HepG2 (cell line): ENCODE data around the gene HTD2. TPM values are rescaled to one million over a fixed set of nuclear protein-coding genes. Genes with fewer than 3 reads are reported as not detected.

Experiments used
- AKAP8 ChIP-seq: sonication (generic); formaldehyde crosslinking; IDR thresholded peaks from 2 replicates; pipeline ENCODE4 v1.5.1; 2020; ENCODE audit warnings: mild to moderate bottlenecking, missing genetic modification reagents
- EEA1 ChIP-seq: sonication (generic); formaldehyde crosslinking; IDR thresholded peaks from 2 replicates; pipeline ENCODE4 v1.5.1; 2020; ENCODE audit warnings: mild to moderate bottlenecking, missing genetic modification reagents, borderline replicate concordance
- EP300 ChIP-seq, 3 experiments: sonication (generic) in 1 of 3; formaldehyde crosslinking in 1 of 3; IDR thresholded peaks; 2 replicates each; pipeline versions ENCODE4 v1.5.1 to v1.6.1; 2011 to 2020; ENCODE audit warnings: low read depth in 2 of 3, low read length in 2 of 3, borderline replicate concordance in 1 of 3, improper control_type of control experiment in 1 of 3, mild to moderate bottlenecking in 1 of 3, missing genetic modification reagents in 1 of 3, moderate library complexity in 1 of 3
- FOXM1 ChIP-seq: sonication (generic); formaldehyde crosslinking; IDR thresholded peaks from 2 replicates; pipeline ENCODE4 v1.5.0; 2020; ENCODE audit warnings: missing genetic modification reagents
- HNF4G ChIP-seq, 2 experiments: sonication (generic) in 1 of 2; formaldehyde crosslinking in 1 of 2; IDR thresholded peaks; 2 replicates each; pipeline versions ENCODE4 v1.4.0 to v1.6.1; 2011 to 2020; ENCODE audit warnings: borderline replicate concordance in 2 of 2, low read depth in 2 of 2, mild to moderate bottlenecking in 2 of 2, low read length in 1 of 2, missing genetic modification reagents in 1 of 2, moderate library complexity in 1 of 2
- SKI ChIP-seq: fragments of 450-650 bp; IDR thresholded peaks from one replicate; pipeline ENCODE4 v1.6.1; 2018; ENCODE audit warnings: mild to moderate bottlenecking; ENCODE audit not compliant: partially characterized antibody
- ZBTB21 ChIP-seq: sonication (generic); formaldehyde crosslinking; IDR thresholded peaks from 2 replicates; pipeline ENCODE4 v1.4.0; 2020; ENCODE audit warnings: missing genetic modification reagents
- ZNF616 ChIP-seq: sonication (generic); formaldehyde crosslinking; IDR thresholded peaks from 2 replicates; pipeline ENCODE4 v1.5.0; 2020; ENCODE audit warnings: low read depth, mild to moderate bottlenecking, missing genetic modification reagents
- ZNF644 ChIP-seq: IDR thresholded peaks from 2 replicates; pipeline ENCODE4 v1.6.1; 2016; ENCODE audit warnings: low read depth
- ZNF678 ChIP-seq: sonication (generic); formaldehyde crosslinking; IDR thresholded peaks from 2 replicates; pipeline ENCODE4 v1.4.0; 2020; ENCODE audit warnings: mild to moderate bottlenecking, missing genetic modification reagents
- ZNF777 ChIP-seq: sonication (generic); formaldehyde crosslinking; IDR thresholded peaks from 2 replicates; pipeline ENCODE4 v1.4.0; 2020; ENCODE audit warnings: missing genetic modification reagents
- ZSCAN30 ChIP-seq: sonication (generic); formaldehyde crosslinking; IDR thresholded peaks from 2 replicates; pipeline ENCODE4 v1.5.0; 2020; ENCODE audit warnings: mild to moderate bottlenecking, missing genetic modification reagents
- polyA plus RNA-seq, 8 experiments: library from polyadenylated mRNA; depleted of rRNA in 3 of 8; stranded (reverse) in 7 of 8; unstranded in 1 of 8; fragments of >200 nt; fragmentation: Illumina TruSeq in 4 of 8; extraction: Trizol in 4 of 8; gene quantifications; 2 replicates each; pipeline versions ENCODE4 v1.2.1 to v1.2.3, GENCODE V29; 2011 to 2016; ENCODE audit warnings: low read depth in 4 of 8, missing spikeins in 1 of 8, mixed read lengths in 1 of 8; ENCODE audit not compliant: insufficient read depth in 1 of 8
- total RNA-seq, 5 experiments: library from RNA; depleted of rRNA; stranded (reverse); fragments of >200 nt; fragmentation: Illumina TruSeq; extraction: Trizol; gene quantifications; 2 replicates each; pipeline ENCODE4 v1.2.3, GENCODE V29; 2016; ENCODE audit warnings: low read depth in 1 of 5
- TF ChIP-seq, protein P1 (sequence below): sonication (generic); formaldehyde crosslinking; IDR thresholded peaks from 2 replicates; pipeline ENCODE4 v1.5.1; 2020; ENCODE audit warnings: mild to moderate bottlenecking, missing genetic modification reagents
- TF ChIP-seq, protein P2 (sequence below): sonication (generic); formaldehyde crosslinking; IDR thresholded peaks from 2 replicates; pipeline ENCODE4 v1.5.1; 2020; ENCODE audit warnings: mild to moderate bottlenecking, missing genetic modification reagents, borderline replicate concordance
- TF ChIP-seq, protein P3 (sequence below), 2 experiments: fragments of 450-650 bp in 1 of 2; sonication (generic) in 1 of 2; formaldehyde crosslinking; IDR thresholded peaks; 2 replicates each; pipeline versions ENCODE4 v1.5.0 to v1.8.0; 2020 to 2022; ENCODE audit warnings: mild to moderate bottlenecking in 1 of 2, missing genetic modification reagents in 1 of 2

HTD2 gene
- total and polyA plus RNA-seq, 2 of the 13 experiments (the other 11 are each of a cell fraction or from before 2014, with no cell fraction given) = 8.6 to 13.7 TPM

DNA sequence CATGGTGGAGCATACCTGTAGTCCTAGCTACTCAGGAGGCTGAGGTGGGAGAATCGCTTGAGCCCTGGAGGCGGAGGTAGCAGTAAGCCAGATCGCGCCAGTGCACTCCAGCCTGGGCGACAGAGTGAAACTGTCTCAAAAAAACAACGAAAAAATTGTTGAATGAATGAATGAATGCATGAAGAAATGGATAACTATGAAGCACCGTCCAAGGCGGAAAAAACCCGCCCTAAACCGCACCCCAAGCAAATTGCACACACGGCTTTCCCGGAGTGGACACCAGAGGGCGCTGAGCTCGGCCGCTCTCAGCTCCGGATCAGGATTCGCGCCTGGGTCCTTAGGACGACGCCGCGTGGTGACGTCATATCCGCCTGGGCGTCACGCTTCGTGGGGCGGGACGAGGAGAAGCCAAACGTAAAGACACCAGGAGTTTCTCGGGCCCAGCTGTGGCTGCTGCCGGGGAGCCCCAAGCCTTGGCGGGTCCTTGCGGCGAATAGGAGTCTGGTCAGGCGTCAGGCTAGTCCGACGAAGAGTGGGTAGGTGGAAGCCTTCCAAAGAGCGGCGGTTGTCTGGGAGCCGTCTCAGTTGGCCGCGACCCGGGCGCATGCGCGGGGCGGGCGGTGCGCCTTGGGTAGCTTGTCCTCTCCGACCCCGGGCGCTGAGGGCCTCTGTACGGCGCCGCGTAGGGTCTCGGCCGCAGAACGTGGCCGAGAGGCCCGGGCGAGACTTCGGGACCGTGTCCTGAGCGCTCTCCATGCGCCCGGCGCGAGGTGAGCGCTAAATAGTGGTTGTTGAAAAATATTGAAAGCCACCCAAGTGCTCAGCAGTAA lies at the start of gene HTD2, which contains the start of gene RPP14 (continued):
- TF ChIP-seq ZBTB21 (CRISPR knock-in tag) = peak; percentile 86
- 0 out of 2 replicates have a peak, but pooled peaks have one; percentile 45 for TF ChIP-seq AKAP8 (CRISPR knock-in tag)
- TF ChIP-seq, protein P1, sequence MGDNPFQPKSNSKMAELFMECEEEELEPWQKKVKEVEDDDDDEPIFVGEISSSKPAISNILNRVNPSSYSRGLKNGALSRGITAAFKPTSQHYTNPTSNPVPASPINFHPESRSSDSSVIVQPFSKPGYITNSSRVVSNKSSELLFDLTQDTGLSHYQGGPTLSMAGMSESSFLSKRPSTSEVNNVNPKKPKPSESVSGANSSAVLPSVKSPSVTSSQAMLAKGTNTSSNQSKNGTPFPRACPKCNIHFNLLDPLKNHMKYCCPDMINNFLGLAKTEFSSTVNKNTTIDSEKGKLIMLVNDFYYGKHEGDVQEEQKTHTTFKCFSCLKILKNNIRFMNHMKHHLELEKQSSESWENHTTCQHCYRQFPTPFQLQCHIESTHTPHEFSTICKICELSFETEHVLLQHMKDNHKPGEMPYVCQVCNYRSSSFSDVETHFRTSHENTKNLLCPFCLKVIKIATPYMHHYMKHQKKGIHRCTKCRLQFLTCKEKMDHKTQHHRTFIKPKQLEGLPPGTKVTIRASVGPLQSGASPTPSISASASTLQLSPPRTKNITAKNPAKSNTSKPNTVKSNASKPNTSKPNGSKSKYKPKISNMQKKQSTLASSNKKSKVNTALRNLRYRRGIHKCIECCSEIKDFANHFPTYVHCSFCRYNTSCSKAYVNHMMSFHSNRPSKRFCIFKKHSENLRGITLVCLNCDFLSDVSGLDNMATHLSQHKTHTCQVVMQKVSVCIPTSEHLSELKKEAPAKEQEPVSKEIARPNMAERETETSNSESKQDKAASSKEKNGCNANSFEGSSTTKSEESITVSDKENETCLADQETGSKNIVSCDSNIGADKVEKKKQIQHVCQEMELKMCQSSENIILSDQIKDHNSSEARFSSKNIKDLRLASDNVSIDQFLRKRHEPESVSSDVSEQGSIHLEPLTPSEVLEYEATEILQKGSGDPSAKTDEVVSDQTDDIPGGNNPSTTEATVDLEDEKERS = peak; percentile 85; the same call in 1 of the 2 replicates
- TF ChIP-seq EP300 (IDR thresholded peaks at IDR 0.05; ENCODE audit: low read depth in 2 of 2, low read length in 2 of 2) = peak in 1 of 2 experiments; percentile 26; a peak in 1 of 4 replicates
- 0 out of 2 replicates have a peak, but pooled peaks have one; percentile 36 for TF ChIP-seq EP300 (CRISPR knock-in tag; IDR thresholded peaks at IDR 0.05; ENCODE audit: borderline replicate concordance)
- TF ChIP-seq, protein P2, sequence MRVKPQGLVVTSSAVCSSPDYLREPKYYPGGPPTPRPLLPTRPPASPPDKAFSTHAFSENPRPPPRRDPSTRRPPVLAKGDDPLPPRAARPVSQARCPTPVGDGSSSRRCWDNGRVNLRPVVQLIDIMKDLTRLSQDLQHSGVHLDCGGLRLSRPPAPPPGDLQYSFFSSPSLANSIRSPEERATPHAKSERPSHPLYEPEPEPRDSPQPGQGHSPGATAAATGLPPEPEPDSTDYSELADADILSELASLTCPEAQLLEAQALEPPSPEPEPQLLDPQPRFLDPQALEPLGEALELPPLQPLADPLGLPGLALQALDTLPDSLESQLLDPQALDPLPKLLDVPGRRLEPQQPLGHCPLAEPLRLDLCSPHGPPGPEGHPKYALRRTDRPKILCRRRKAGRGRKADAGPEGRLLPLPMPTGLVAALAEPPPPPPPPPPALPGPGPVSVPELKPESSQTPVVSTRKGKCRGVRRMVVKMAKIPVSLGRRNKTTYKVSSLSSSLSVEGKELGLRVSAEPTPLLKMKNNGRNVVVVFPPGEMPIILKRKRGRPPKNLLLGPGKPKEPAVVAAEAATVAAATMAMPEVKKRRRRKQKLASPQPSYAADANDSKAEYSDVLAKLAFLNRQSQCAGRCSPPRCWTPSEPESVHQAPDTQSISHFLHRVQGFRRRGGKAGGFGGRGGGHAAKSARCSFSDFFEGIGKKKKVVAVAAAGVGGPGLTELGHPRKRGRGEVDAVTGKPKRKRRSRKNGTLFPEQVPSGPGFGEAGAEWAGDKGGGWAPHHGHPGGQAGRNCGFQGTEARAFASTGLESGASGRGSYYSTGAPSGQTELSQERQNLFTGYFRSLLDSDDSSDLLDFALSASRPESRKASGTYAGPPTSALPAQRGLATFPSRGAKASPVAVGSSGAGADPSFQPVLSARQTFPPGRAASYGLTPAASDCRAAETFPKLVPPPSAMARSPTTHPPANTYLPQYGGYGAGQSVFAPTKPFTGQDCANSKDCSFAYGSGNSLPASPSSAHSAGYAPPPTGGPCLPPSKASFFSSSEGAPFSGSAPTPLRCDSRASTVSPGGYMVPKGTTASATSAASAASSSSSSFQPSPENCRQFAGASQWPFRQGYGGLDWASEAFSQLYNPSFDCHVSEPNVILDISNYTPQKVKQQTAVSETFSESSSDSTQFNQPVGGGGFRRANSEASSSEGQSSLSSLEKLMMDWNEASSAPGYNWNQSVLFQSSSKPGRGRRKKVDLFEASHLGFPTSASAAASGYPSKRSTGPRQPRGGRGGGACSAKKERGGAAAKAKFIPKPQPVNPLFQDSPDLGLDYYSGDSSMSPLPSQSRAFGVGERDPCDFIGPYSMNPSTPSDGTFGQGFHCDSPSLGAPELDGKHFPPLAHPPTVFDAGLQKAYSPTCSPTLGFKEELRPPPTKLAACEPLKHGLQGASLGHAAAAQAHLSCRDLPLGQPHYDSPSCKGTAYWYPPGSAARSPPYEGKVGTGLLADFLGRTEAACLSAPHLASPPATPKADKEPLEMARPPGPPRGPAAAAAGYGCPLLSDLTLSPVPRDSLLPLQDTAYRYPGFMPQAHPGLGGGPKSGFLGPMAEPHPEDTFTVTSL (CRISPR knock-in tag) = no peak
- TF ChIP-seq HNF4G (IDR thresholded peaks at IDR 0.05; ENCODE audit: borderline replicate concordance, low read depth, low read length) = 0 out of 2 replicates have a peak, but pooled peaks have one; percentile 18
- peak; percentile 44; the same call in 1 of the 2 replicates for TF ChIP-seq HNF4G (CRISPR knock-in tag; IDR thresholded peaks at IDR 0.05; ENCODE audit: borderline replicate concordance, low read depth)
- no peak for TF ChIP-seq ZNF616 (CRISPR knock-in tag)
- TF ChIP-seq ZNF777 = peak; percentile 79
- 0 out of 2 replicates have a peak, but pooled peaks have one; percentile 18 for TF ChIP-seq EEA1
- TF ChIP-seq ZNF644 (CRISPR knock-in tag) = no peak
- TF ChIP-seq, protein P3, sequence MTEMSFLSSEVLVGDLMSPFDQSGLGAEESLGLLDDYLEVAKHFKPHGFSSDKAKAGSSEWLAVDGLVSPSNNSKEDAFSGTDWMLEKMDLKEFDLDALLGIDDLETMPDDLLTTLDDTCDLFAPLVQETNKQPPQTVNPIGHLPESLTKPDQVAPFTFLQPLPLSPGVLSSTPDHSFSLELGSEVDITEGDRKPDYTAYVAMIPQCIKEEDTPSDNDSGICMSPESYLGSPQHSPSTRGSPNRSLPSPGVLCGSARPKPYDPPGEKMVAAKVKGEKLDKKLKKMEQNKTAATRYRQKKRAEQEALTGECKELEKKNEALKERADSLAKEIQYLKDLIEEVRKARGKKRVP (CRISPR knock-in tag; IDR thresholded peaks at IDR 0.05) = 0 out of 4 replicates have a peak, but pooled peaks of 1 of the 2 experiments have one; percentile 53
- peak; percentile 35 for TF ChIP-seq SKI
- no peak; the same call in 1 of the 2 replicates for TF ChIP-seq ZSCAN30 (CRISPR knock-in tag)
- TF ChIP-seq FOXM1 = 0 out of 2 replicates have a peak, but pooled peaks have one; percentile 56
- 0 out of 2 replicates have a peak, but pooled peaks have one; percentile 11 for TF ChIP-seq ZNF678 (CRISPR knock-in tag)
